KMS-11 (cell line): ENCODE results near the gene ENOX1.

Experiments
- H2AFZ ChIP-seq: fragments of 200-600 bp; sonication (generic); 2 replicates; pipeline ENCODE4 v1.6.1; 2016; ENCODE audit warnings: antibody characterized with exemption, mixed run types, low read depth
- H3K27ac ChIP-seq: fragments of 200-600 bp; sonication (generic); 2 replicates; pipeline ENCODE4 v1.6.1; 2016; ENCODE audit warnings: mild to moderate bottlenecking, mixed run types
- H3K27me3 ChIP-seq: fragments of 200-600 bp; sonication (generic); 2 replicates; pipeline ENCODE4 v1.6.1; 2017; ENCODE audit warnings: mild to moderate bottlenecking, low read depth, mixed run types, moderate library complexity; ENCODE audit not compliant: insufficient read depth
- H3K36me3 ChIP-seq: fragments of 200-600 bp; sonication (generic); 2 replicates; pipeline ENCODE4 v1.6.1; 2017; ENCODE audit warnings: mild to moderate bottlenecking, mixed run types; ENCODE audit not compliant: insufficient read depth
- H3K4me1 ChIP-seq: fragments of 200-600 bp; sonication (generic); 2 replicates; pipeline ENCODE4 v1.6.1; 2016; ENCODE audit warnings: mild to moderate bottlenecking, low read depth, mixed run types; ENCODE audit not compliant: poor library complexity, severe bottlenecking
- H3K4me2 ChIP-seq: fragments of 200-600 bp; sonication (generic); 2 replicates; pipeline ENCODE4 v1.7.0; 2016; ENCODE audit warnings: mild to moderate bottlenecking, mixed run types
- H3K4me3 ChIP-seq: fragments of 200-600 bp; sonication (generic); IDR thresholded peaks from 2 replicates; pipeline ENCODE4 v1.6.1; 2017; ENCODE audit warnings: low read depth, low read length, mixed read lengths; ENCODE audit not compliant: insufficient read depth
- H3K79me2 ChIP-seq: fragments of 200-600 bp; sonication (generic); 2 replicates; pipeline ENCODE4 v1.6.1; 2016; ENCODE audit warnings: low read depth, mixed run types; ENCODE audit not compliant: insufficient read depth
- H3K9ac ChIP-seq: fragments of 200-600 bp; sonication (generic); 2 replicates; pipeline ENCODE4 v1.6.1; 2016; ENCODE audit warnings: mild to moderate bottlenecking, mixed run types
- H4K20me1 ChIP-seq: fragments of 200-600 bp; sonication (generic); 2 replicates; pipeline ENCODE4 v1.6.1; 2016; ENCODE audit warnings: mild to moderate bottlenecking, mixed run types; ENCODE audit not compliant: insufficient read depth
- TF ChIP-seq, protein P1 (sequence below): fragments of 200-600 bp; sonication (generic); conservative IDR thresholded peaks from 2 replicates; pipeline ENCODE4 v1.6.1; 2017; ENCODE audit warnings: low read depth, mild to moderate bottlenecking, antibody characterized with exemption, low read length, moderate library complexity, mixed read lengths

Gene ENOX1

GRCh38 chr13:43376596-43376995 is 410.2 kb downstream of the ENOX1 start:
- no peaks in the 10 kb centered on the region for H3K79me2 ChIP-seq
- H3K27me3 ChIP-seq = no peaks in the 10 kb centered on the region
- no peaks in the 10 kb centered on the region for H3K4me1 ChIP-seq
- no peak overlapping the region for H3K4me3 ChIP-seq
- no peak overlapping the region for H2AFZ ChIP-seq
- TF ChIP-seq, protein P1, sequence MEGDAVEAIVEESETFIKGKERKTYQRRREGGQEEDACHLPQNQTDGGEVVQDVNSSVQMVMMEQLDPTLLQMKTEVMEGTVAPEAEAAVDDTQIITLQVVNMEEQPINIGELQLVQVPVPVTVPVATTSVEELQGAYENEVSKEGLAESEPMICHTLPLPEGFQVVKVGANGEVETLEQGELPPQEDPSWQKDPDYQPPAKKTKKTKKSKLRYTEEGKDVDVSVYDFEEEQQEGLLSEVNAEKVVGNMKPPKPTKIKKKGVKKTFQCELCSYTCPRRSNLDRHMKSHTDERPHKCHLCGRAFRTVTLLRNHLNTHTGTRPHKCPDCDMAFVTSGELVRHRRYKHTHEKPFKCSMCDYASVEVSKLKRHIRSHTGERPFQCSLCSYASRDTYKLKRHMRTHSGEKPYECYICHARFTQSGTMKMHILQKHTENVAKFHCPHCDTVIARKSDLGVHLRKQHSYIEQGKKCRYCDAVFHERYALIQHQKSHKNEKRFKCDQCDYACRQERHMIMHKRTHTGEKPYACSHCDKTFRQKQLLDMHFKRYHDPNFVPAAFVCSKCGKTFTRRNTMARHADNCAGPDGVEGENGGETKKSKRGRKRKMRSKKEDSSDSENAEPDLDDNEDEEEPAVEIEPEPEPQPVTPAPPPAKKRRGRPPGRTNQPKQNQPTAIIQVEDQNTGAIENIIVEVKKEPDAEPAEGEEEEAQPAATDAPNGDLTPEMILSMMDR = no peak
- no peak overlapping the region for H3K27ac ChIP-seq
- H3K36me3 ChIP-seq = no peaks in the 10 kb centered on the region
- no peak overlapping the region for H3K4me2 ChIP-seq
- H3K9ac ChIP-seq = no peak overlapping the region
- no peaks in the 10 kb centered on the region for H4K20me1 ChIP-seq

- H3K27me3 ChIP-seq = no peaks in the 10 kb centered on the region
- no peak overlapping the region for H3K4me2 ChIP-seq
- H2AFZ ChIP-seq = no peak overlapping the region
- H3K4me3 ChIP-seq = no peak overlapping the region
- H3K79me2 ChIP-seq = no peaks in the 10 kb centered on the region
- no peaks in the 10 kb centered on the region for H4K20me1 ChIP-seq
- TF ChIP-seq, protein P1 = no peak
- H3K36me3 ChIP-seq = no peaks in the 10 kb centered on the region
- H3K4me1 ChIP-seq = no peaks in the 10 kb centered on the region
- no peak overlapping the region for H3K9ac ChIP-seq
- H3K27ac ChIP-seq = no peak overlapping the region
Observed at GRCh38 chr13:43375797-43376465, 410.8 kb downstream of the ENOX1 start.

- Histone ChIP-seq H2AFZ (no peak overlapping the region), H3K9ac (no peak overlapping the region), H3K27ac (no peak overlapping the region), H3K4me2 (no peak overlapping the region), H3K4me3 (no peak overlapping the region), H3K79me2 (no peaks in the 10 kb centered on the region), H3K27me3 (no peaks in the 10 kb centered on the region), H3K36me3 (no peaks in the 10 kb centered on the region), H3K4me1 (no peaks in the 10 kb centered on the region), H4K20me1 (no peaks in the 10 kb centered on the region)
- TF ChIP-seq, protein P1 = no peak
Observed at GRCh38 chr13:43374621-43375020, 412.2 kb downstream of the ENOX1 start.

DNA sequence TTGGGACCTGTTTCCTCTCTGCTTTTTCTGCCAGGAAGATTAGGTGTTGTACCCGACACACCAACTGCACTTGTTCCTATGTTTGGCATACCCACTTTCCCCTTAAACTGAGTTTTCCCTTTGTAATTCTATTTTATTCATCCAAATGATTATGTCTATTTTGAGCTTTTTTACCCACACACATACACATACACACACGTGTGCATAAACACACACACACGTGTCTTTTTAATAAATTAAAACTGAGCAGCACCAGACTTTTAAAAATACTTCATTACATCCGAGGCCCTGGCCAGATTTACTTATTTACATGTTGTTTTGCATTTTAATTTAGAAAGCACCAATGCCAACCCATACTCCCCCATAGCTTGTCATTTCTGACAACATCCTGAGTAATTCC is 413.4 kb downstream of the ENOX1 start:
- Histone ChIP-seq H3K79me2 (no peaks in the 10 kb centered on the region), H3K4me1 (peaks cover 6% of the 10 kb centered on the region), H2AFZ (no peak overlapping the region), H3K27me3 (no peaks in the 10 kb centered on the region), H3K9ac (no peak overlapping the region), H3K4me3 (no peak overlapping the region), H4K20me1 (no peaks in the 10 kb centered on the region), H3K36me3 (no peaks in the 10 kb centered on the region), H3K27ac (no peak overlapping the region), H3K4me2 (no peak overlapping the region)
- TF ChIP-seq, protein P1 = no peak
